Femur (tissue), 1 donor: Measurements from ENCODE around the gene FBXL20.
"Not testable (repeated sequence)": the region's sequence is repeated elsewhere in the genome, so short reads cannot be mapped to it uniquely, and the experiment has no call there.

Experiments
- DNase-seq: peaks from one replicate; pipeline ENCODE4 v3.0.0-alpha.2; 2017

The FBXL20 gene

DNA sequence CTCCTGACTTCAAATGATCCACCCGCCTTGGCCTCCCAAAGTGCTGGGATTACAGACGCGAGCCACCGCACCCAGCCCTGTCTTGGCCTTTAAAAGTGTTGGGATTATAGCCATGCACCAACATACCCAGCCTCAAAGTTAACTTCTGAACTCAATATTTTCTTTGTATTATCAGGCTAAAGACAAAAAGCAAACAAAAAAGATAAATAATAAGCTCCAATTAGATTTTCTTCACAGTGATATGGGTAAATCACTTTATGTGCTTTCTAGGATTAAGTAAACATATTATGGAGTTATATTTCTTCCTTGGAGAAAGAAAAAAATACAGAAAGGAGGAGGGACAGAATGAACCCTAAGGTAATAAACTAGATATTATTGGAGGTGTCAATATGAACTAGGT is 74.3 kb downstream of the FBXL20 start:
- DNase-seq, result no peak

DNA sequence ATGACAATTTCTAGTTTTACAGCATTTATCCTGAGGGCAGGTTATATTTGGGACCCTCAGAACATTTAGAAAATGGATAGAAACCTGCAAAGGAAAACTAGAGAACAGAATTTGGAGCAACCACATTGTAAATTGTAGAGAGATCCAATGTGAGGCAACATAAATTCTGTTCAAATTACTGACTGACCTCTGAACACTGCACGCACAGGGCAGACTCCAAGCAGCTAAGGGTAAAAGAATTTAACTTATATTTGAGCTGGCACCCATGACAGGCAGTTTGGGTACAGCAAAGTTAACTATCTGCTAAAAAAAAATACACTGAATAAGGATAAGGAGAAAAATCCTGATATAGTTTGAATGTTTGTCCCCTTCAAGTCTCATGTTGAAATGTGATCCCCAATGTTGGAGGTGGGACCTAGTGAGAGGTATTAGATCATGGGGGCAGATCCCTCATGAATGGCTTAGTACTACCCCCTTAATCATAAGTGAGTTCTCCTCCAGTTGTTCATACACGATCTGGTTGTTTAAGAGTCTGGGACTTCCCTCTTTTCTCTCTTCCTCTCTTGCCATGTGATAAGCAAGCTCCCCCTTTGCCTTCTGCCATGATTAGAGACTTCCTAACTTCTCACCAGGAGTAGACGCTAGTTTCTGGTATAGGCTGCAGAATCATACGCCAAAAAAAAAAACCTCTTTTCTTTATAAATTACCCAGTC is 75.7 kb downstream of the FBXL20 start:
- no peak for DNase-seq

DNA sequence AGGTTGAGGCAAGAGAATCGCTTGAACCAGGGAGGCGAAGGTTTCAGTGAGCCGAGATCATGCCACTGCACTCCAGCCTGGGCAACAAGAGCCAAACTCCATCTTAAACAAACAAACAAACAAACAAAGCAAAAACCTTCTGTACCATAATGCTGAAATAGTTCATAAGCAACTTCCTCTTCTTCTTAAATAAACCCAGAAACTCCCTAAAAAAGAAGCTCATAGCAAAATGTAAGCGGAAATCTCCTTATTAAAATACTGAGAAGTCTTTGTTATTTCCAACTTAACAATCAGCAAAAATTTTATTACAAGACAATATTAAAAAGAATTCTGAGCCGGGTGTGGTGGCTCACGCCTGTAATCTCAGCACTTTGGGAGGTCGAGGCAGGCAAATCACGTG is 82.8 kb downstream of the FBXL20 start:
- DNase-seq, result no peak

DNA sequence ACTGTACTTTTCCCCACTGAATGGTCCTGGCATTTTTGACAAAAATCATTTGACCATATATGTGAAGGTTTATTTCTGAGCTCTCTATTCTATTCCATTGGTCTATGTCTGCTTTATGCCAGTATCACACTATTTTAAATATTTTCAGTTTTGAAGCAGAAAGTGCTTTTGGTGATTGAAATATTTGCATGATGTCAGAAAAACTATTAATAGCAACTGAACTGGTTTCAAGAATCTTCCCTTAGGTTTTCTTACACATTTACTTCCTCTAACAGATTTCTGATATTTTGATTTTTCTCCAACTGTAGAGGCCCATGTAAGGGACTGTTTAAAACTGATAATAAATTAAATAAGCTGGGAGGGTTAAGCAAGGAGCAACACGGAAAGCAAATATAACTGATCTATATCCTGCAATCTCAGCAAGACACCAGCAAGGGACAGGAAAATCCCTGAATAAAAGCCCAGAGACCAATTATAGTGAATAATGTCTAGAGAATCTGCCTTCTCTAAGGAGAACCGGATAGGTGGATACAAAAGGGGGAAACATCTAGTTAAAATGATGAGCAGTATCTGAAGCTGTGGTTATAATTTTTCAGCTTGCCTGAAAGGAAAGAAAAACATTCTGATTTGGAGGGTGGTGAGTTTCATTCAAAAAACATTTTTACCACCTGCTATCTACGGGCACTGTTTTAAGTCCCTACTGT is 94.8 kb downstream of the FBXL20 start:
- DNase-seq, result no peak

DNA sequence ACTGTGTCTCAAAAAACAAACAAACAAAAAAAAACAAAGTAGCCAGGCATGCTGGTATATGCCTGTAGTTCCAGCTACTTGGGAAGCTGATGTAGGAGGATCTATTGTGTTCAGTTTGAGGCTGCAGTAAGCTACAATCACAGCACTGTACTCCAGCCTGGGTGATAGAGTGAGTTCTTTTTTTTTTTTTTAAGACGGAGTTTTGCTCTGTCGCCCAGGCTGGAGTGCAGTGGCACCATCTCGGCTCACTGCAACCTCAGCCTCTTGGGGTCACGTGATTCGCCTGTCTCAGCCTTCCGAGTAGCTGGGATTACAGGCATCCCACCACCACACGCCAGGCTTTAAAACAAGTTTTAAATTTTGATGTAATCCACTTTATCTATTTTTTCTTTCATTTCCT is 95.4 kb downstream of the FBXL20 start:
- DNase-seq, result no peak

DNA sequence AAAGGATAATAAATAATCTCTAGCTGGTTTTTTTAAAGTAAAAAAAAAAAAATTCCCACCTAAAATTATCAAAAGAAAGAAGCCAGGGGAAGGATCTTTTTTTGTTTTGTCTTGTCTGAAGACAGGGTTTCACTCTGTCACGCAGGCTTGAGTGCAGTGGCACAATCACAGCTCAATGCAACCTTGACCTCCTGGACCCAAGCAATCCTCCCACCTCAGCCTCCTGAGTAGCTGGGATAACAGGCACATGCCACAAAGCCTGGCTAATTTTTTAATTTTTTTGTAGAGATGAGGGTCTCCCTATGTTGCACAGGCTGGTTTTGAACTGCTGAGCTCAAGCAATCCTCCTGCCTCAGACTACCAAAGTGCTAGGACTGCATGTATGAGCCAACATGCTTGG is 97.2 kb downstream of the FBXL20 start:
- DNase-seq, result no peak

DNA sequence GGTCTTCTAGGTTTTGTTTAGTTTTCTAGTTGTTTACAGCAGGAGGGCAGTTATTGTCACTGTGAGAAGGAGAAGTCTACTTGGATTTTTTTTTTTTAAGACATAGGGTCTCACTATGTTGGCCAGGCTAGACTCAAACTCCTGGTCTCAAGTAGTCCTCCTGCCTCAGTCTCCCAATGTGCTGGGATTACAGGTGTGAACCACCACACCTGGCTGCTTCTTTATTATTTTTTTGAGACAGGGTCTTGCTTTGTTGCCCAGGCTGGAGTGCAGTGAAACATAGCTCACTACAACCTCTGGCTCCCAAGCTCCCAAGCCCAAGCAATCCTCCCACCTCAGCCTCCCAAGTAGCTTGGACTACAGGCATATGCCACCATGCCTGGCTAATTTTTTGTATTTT is 107.4 kb downstream of the FBXL20 start:
- DNase-seq, result no peak

DNA sequence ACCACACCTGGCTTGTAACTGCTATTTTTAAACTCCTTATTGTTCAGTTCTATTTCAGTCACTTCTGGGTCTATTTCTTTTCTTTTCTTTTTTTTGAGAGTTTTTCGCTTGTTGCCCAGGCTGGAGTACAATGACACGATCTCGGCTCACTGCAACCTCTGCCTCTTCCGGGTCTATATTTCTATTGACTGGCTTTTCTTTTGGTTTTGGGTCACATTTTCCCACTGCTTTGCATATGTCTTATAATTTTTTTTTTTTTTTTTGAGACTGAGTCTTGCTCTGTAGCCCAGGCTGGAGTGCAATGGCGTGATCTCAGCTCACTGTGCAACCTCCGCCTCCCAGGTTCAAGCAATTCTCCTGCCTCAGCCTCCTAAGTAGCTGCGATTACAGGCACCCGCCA is 108.9 kb downstream of the FBXL20 start:
- not testable (repeated sequence) for DNase-seq

DNA sequence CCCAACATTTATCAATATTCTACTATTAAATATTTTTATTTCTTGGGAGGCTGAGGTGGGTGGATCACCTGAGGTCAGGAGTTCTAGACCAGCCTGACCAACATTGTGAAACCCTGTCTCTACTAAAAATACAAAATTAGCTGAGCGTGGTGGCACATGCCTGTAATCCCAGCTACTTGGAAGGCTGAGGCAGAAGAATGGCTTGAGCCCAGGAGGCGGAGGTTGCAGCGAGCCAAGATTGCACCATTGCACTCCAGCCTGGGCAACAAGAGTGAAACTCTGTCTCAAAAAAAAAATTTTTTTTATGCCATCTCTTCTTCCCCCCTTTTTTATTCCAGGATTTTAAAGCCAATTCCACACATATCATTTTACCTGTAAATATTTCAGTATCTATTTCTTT is 114.9 kb downstream of the FBXL20 start:
- not testable (repeated sequence) for DNase-seq

DNA sequence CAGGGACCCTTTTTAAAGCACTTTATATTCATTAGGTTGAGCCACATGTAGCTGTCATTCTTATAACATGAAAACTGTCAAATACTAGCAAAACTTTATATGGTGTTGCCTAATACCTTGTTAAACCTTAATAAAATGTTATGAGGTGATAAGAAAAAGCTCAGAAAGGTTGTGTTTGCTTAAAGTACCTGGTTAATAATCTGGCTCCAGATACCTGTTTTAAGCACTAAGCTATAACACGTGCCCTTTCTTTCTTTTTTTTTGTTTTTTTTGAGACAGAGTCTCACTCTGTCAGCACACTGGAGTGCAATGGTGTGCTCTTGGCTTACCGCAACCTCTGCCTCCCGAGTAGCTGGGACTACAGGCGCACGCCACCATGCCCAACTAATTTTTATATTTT is 116.7 kb downstream of the FBXL20 start:
- no peak for DNase-seq

DNA sequence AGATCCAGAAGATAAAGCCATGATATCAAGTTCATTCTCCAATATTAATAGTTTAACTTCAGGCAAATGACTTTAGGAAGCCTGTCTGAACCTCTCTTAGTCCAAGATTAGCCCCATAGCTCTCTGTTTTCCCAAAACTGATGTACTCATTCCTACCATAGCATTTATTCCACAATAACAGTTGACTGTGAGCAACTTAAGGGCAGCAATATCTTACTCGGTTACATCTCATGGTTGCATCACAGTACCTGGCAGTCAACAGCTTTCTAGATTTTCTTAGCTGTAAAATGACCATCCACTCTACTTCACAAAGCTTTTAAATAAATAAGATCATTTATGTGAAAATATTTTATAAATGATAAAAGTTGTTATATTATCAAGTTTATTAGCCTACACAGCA is 117.5 kb downstream of the FBXL20 start:
- no peak for DNase-seq

DNA sequence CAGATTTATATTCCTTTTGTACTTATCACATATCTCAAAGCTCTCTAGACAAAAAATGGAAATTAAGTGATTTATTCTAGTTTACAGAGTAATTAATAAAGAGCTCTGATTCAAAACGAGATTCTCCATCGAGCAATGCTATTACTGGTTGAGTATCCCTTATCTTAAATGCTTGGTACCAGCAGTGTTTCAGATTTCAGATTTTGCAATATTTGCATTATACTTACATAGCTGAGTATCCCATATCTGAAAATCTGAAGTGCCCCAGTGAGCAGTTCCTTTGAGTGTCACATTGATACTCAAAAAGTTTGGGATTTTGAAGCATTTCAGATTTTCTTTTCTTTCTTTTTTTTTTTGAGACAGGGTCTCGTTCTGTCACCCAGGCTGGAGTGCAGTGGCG is 118.3 kb downstream of the FBXL20 start:
- DNase-seq, result no peak

DNA sequence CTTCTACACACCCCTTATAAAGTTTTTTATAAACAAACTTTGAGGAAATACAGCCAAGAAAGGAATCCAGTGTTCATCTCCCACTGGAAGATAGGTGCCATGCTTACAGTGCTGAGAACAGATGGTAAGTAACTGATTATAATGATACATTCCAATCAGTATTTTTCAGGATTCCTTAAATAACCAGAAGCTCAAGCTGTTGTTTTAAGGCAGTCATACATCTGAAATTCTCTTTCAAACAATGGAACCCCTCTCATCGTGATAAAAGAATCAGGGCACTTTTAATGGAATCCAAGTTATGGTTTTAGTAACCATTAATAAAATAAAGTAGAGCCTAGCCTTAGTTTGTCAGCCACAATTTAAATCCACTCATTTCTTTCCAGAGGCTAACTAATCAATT is 119.6 kb downstream of the FBXL20 start:
- no peak for DNase-seq

DNA sequence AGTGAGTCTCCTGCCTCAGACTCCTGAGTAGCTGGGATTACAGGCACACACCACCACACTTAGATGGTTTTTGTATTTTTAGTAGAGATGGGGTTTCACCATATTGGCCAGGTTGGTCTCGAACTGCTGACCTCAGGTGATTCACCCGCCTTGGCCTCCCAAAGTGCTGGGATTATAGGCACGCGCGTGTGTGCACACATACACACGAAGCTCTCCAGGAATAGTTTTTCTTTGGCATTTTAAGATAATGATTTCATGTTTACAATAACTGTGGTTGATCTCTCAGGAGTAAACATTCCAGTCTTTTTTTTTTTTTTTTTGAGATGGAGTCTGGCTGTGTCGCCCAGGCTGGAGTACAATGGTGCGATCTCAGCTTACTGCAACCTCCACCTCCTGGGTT is 123.2 kb downstream of the FBXL20 start:
- DNase-seq, result not testable (repeated sequence)

DNA sequence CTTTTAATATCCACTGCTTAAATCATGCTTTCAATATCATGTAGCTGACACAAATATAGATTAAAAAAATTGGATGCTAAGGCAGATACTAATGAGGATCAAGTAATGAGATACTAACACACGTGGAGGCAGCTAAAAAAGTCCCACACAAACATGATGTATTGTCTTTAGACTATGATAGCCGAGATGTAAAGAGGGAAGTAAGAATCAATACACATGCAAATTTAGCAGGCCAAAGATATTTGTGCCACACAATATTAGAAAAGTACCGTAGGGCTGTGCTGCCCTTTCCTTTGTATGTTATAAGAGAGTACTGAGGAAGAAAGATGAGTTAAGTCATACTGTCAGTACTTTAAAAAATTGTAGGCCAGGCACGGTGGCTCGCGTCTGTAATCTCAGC is 124.3 kb downstream of the FBXL20 start:
- DNase-seq, result no peak

DNA sequence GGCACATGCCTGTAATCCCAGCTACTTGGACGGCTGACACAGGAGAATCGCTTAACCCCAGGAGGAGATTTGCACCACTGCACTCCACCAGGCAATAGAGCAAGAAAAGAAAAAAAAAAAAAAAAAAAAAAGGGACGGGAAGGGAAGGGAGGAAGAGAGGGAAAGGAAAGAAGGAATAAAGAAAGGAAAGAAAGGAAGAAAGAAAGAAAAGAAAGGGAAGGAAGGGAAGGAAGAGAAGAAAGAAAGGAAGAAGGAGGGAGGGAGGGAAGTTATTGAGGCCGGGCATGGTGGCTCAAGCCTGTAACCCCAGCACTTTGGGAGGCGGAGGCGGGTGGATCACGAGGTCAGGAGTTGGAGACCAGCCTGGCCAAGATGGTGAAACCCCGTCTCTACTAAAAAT is 125.3 kb downstream of the FBXL20 start:
- no peak for DNase-seq

DNA sequence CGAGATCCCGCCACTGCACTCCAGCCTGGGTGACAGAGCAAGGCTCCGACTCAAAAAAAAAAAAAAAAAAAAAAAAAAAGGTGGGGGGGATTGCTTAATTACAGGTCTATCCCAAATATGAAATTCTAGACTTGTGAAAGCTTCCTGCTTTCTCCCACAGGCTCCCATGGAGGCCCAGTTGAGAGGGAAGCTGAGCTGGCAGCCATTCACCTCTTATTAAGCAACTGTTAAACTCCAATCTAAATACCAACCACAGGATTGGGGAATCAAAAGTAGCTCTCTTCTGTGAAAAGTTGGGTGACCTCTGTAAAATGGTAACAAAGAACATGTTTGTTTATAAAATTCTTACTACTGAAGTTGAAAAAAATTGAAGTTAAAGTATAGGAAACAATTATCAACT is 129.9 kb downstream of the FBXL20 start:
- no peak for DNase-seq

DNA sequence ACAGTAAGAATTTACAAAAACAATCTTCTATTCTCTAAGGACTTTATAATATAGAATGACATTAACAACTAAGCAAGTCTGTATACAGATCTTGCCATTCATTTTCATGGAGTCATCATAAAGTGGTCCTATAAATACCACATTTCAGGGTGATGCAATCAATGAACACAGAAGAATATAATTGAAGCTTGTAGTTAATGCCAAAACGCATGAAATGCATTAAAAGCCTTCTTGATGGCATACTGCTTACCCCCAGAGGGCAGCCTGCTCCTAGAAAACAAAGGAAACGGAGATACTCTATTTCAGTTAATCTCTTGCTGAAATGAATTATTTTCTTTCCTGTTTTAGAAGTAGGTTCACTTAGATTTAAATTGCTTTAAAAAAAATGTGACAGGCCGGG is 130.5 kb downstream of the FBXL20 start:
- DNase-seq, result no peak

DNA sequence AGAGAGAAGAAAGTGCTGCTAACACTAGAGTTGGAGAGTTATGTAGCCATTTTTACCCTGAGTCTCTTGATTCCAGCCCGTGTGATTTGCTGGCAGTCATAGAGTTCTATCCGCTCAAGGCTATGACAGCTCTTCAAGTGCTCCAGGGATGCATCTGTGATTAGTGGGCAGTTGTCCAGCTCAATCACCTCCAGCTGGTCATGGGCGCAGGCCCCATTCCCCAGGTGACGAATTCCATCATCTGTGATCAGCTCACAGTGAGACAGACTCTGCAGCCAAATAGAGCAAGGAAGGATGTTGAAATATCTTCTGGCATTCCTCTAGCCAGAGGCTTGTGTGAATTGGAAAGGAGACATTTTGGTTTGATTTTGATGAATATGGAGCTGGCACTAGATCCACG is 137.3 kb downstream of the FBXL20 start:
- DNase-seq, result peak; percentile 64

DNA sequence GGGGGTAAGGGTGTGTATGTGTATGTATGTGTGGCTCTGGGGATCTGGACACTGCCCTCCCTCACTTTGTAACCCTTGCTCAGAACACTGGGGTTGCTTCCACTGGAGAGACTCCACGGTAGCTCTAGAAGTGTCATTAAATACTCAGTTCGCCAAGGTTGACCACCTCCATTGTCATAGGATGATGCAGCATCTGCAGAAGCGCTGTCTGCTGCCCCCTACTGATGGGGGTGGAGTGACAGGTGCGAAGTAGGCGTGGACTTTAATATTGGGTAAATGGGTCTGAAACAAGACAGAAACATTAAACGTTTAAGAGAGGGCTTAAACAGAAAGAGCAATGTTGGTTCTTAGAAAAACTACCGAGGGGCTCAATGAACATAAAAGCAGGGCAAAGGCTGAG is 140.1 kb downstream of the FBXL20 start:
- no peak for DNase-seq

DNA sequence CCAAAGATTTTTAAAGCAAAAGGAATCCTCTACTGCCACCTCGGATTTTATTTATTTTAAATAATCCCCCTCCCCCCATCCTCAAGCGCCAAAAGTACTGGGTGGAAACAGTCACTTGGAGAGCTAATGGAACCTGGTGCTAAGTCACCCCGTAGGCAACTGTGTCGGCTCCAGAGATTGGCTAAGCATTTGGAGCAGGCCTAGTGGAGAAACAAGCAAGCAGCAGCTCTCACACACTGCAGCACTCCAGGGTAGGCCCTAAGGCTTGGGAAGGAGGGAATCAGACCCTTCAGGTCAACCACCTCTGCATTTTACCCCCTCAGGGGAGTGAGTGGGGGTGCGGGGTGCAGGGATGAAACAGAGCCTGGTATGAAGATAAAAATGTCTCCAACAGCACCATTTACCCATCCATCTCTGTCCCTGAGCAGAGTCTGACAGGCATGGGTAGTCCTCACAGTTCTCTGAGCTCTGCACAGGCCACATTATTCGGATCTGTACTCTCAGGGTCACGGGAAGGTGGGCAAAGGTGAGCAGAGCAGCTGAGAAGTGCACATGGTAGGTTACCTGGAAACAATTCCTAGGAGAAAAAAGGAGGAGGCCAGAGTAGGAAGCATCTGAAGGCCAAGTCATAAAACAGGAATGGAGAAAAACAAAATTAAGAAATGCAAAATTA is 148.5 kb downstream of the FBXL20 start:
- DNase-seq, result no peak

DNA sequence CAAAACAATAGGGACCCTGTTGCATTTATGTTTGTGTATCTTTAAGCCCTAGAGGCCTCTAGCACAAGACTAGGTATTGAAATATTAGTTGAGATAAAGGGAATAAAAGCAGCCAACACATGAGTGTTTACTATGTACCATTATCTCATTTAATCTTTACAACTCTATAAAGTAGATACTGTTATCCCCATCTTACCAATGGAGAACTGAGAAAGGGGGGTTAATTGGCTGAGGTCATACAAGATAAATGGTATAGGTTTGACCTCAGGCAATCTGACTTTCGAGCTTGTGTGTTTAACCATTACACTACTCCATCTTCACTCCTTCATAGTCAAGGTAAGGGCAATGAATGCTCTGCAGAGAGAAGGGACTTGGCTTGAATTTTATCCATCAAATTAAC is 149.4 kb downstream of the FBXL20 start:
- no peak for DNase-seq

DNA sequence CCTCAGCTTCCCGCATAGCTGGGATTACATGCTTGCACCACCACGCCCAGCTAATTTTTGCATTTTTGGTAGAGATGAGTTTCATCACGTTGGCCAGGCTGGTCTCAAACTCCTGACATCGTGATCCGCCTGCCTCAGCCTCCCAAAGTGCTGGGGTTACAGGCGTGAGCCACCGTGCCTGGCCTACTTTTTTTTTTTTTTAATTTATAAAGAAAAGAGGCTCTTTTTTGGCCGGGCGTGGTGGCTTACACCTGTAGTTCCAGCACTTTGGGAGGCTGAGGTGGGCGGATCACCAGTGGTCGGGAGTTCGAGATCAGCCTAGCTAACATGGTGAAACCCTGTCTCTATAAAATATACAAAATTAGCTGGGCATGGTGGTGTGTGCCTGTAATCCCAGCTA is 151.3 kb downstream of the FBXL20 start:
- not testable (repeated sequence) for DNase-seq

DNA sequence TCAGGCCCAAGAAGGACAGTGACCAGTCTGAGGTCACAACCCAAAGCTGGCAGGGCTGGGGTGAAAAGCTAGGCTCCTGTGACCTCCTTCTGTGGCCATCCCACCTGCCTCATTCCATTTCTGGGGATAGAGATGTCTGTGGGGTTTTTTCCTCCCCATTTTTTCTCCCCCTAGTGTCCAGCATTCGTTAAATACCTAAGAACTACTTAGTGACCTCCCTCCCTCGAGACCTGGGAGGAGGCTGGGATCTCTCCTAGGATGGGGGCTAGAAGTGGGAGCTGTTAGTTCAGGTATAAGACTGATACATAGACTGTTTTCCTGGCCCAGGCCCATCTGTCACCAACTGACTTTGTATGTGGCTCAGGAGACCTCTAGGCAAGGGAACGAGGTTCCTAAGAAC is 155.2 kb downstream of the FBXL20 start:
- no peak for DNase-seq
